ENCODE measurements around the gene CCDC88C.

DNA sequence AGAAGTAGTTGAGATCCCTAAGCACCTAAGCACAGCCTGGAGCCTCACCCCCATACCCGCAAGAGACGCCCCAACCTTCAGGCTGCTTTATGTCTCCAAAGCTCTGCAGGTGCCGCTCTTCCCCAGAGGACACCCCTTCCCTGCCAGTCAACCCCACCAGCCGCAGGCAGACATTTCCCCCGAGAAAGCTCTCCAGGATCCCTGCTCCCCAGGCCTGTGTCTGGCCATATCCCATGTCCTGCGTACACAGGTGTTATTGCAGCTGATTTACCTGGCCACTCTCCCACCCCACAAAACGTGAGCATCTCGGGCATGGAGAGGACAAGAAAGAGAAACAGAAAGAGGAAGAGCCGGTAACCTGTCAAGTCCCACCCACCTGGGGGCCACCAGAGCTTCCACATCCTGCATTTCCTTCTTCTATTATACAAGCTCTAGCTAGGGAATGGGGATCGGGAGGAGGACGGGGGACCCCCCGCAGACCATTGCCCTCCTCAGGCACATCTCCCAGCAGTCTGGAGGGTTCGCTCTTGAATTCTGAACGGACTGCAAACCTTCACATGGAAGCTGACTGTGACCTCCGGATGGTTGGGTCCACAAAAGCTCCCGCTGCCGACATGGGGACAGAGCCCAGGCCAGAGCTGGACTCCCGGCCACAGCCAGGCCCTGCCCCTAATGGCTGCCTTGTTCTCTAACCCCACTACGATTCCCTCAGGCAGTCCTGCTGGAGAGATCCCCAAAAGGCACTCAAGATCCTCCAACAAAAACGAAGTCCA, 17.6 kb downstream of the CCDC88C start:
- TF ChIP-seq, protein P1, sequence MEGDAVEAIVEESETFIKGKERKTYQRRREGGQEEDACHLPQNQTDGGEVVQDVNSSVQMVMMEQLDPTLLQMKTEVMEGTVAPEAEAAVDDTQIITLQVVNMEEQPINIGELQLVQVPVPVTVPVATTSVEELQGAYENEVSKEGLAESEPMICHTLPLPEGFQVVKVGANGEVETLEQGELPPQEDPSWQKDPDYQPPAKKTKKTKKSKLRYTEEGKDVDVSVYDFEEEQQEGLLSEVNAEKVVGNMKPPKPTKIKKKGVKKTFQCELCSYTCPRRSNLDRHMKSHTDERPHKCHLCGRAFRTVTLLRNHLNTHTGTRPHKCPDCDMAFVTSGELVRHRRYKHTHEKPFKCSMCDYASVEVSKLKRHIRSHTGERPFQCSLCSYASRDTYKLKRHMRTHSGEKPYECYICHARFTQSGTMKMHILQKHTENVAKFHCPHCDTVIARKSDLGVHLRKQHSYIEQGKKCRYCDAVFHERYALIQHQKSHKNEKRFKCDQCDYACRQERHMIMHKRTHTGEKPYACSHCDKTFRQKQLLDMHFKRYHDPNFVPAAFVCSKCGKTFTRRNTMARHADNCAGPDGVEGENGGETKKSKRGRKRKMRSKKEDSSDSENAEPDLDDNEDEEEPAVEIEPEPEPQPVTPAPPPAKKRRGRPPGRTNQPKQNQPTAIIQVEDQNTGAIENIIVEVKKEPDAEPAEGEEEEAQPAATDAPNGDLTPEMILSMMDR (IDR thresholded peaks at IDR 0.05; ENCODE audit: low read depth, low read length), result no peak
- TF ChIP-seq EZH2phosphoT487 (IDR thresholded peaks at IDR 0.05; ENCODE audit: low read depth), result no peak

Data from OCI-LY3 (cell line).